HCT116 (cell line): ENCODE data around the gene SLIT1. TPM values are rescaled to one million over a fixed set of nuclear protein-coding genes. Genes with fewer than 3 reads are reported as not detected.

Experiments used
- ATAC-seq: fragments of 200-7000 bp; cut with Tn5 transposase; 2 replicates; pipeline ENCODE4 v1.9.1; 2020; ENCODE audit warnings: mild to moderate bottlenecking, moderate library complexity
- BruUV-seq: library from RNA; stranded (reverse); fragments of 400-500 nt; replicated peaks from 2 replicates; lab custom pipeline; 2021; lab: Mats Ljungman, UMichigan
- CTCF ChIA-PET: fragments of 300-600 bp; sonication (Branson Sonifier 250); formaldehyde crosslinking; loops from one replicate; lab custom pipeline; 2021; ENCODE audit warnings: antibody characterized with exemption; lab: Charles Lee
- POLR2A ChIA-PET: fragments of 300-600, 350-600 bp; sonication (Branson Sonifier 250); formaldehyde crosslinking; loops from one replicate; lab custom pipeline; 2021; ENCODE audit warnings: antibody characterized with exemption; lab: Charles Lee
- RAD21 ChIA-PET, 2 experiments: fragments of 300-600 bp; sonication (Branson Sonifier 250); formaldehyde crosslinking; loops; one replicate each; lab custom pipeline; 2023; ENCODE audit warnings: low total read pairs in 2 of 2; ENCODE audit not compliant: uncharacterized antibody in 2 of 2, unreplicated experiment in 2 of 2, low non-redundant PET in 1 of 2; lab: Charles Lee
- DNase-seq: peaks from one replicate; pipeline ENCODE4 v3.0.0-alpha.2; 2010; ENCODE audit warnings: low read depth, low spot score
- H2AFZ ChIP-seq: fragments of 200-600 bp; shearing (Covaris generic), sonication (generic); 2 replicates; pipeline ENCODE4 v1.6.1; 2017; ENCODE audit warnings: low read depth, mixed run types, mixed read lengths, antibody characterized with exemption, low read length; ENCODE audit not compliant: poor library complexity, severe bottlenecking
- H3K27ac ChIP-seq: 2 replicates; pipeline ENCODE4 v1.5.1; 2012; ENCODE audit warnings: low read depth, low read length
- H3K27me3 ChIP-seq: fragments of 200-600 bp; sonication (generic); 2 replicates; pipeline ENCODE4 v1.6.1; 2016; ENCODE audit warnings: mixed run types, low read length, mixed read lengths; ENCODE audit not compliant: insufficient read depth
- H3K36me3 ChIP-seq, 2 experiments: fragments of 200-500 bp in 1 of 2; fragments of 200-600 bp in 1 of 2; sonication (Bioruptor generic) in 1 of 2; sonication (generic) in 1 of 2; 2 replicates each; pipeline versions ENCODE4 v1.5.1 to v1.6.1; 2014 to 2016; ENCODE audit warnings: low read length in 2 of 2, inconsistent platforms in 1 of 2, mixed read lengths in 1 of 2, mixed run types in 1 of 2; ENCODE audit not compliant: insufficient read depth in 2 of 2, control insufficient read depth in 1 of 2
- H3K4me1 ChIP-seq, 2 experiments: fragments of 200-600 bp in 1 of 2; sonication (generic) in 1 of 2; 2 replicates each; pipeline versions ENCODE4 v1.5.1 to v1.6.1; 2012 to 2017; ENCODE audit warnings: low read length in 2 of 2, inconsistent platforms in 1 of 2, mild to moderate bottlenecking in 1 of 2, mixed read lengths in 1 of 2, mixed run types in 1 of 2, moderate library complexity in 1 of 2; ENCODE audit not compliant: insufficient read depth in 2 of 2, control insufficient read depth in 1 of 2
- H3K4me2 ChIP-seq: fragments of 200-600 bp; sonication (generic); 2 replicates; pipeline ENCODE4 v1.6.1; 2017; ENCODE audit warnings: mixed run types, low read length, mixed read lengths
- H3K4me3 ChIP-seq, 2 experiments: fragments of 200-600 bp in 1 of 2; sonication (generic) in 1 of 2; replicated peaks in 1 of 2; 2 replicates each; pipeline ENCODE4 v1.5.1; 2011 to 2016; ENCODE audit warnings: low read length in 2 of 2, control low read depth in 1 of 2, low read depth in 1 of 2, mild to moderate bottlenecking in 1 of 2, mixed read lengths in 1 of 2, mixed run types in 1 of 2
- H3K79me2 ChIP-seq: fragments of 200-600 bp; sonication (generic); 2 replicates; pipeline ENCODE4 v1.6.1; 2017; ENCODE audit warnings: mild to moderate bottlenecking, mixed run types, low read length, moderate library complexity, mixed read lengths; ENCODE audit not compliant: insufficient read depth
- H3K9ac ChIP-seq: fragments of 200-600 bp; sonication (generic); 2 replicates; pipeline ENCODE4 v1.6.1; 2016; ENCODE audit warnings: low read length, mixed read lengths
- H3K9me2 ChIP-seq: fragments of 200-600 bp; sonication (generic), shearing (Covaris generic); 2 replicates; pipeline ENCODE4 v1.6.1; 2017; ENCODE audit warnings: mixed run types, mild to moderate bottlenecking, moderate library complexity; ENCODE audit not compliant: insufficient read depth
- H3K9me3 ChIP-seq, 2 experiments: fragments of 200-500 bp in 1 of 2; fragments of 200-600 bp in 1 of 2; sonication (Bioruptor generic) in 1 of 2; sonication (generic) in 1 of 2; 2 replicates each; pipeline ENCODE4 v1.6.1; 2014 to 2017; ENCODE audit warnings: low read length in 2 of 2, mixed read lengths in 2 of 2, inconsistent platforms in 1 of 2, low read depth in 1 of 2, mild to moderate bottlenecking in 1 of 2, mixed run types in 1 of 2, moderate library complexity in 1 of 2; ENCODE audit not compliant: control insufficient read depth in 1 of 2, insufficient read depth in 1 of 2
- H4K20me1 ChIP-seq: fragments of 200-600 bp; sonication (generic), shearing (Covaris generic); 2 replicates; pipeline ENCODE4 v1.6.1; 2017; ENCODE audit warnings: mixed run types, mild to moderate bottlenecking, moderate library complexity; ENCODE audit not compliant: insufficient read depth
- CBX3 ChIP-seq: IDR thresholded peaks from 2 replicates; pipeline ENCODE4 v1.6.1; 2012; ENCODE audit warnings: low read depth
- CEBPB ChIP-seq: IDR thresholded peaks from 2 replicates; pipeline ENCODE4 v1.6.1; 2012; ENCODE audit warnings: low read depth
- EGR1 ChIP-seq: IDR thresholded peaks from 2 replicates; pipeline ENCODE4 v1.6.1; 2012; ENCODE audit warnings: low read depth
- RAD21 ChIP-seq: IDR thresholded peaks from 2 replicates; pipeline ENCODE4 v1.6.1; 2012; ENCODE audit warnings: low read depth, mild to moderate bottlenecking
- YY1 ChIP-seq: IDR thresholded peaks from 2 replicates; pipeline ENCODE4 v1.6.1; 2011; ENCODE audit warnings: low read length, low read depth, moderate library complexity, mild to moderate bottlenecking; ENCODE audit not compliant: insufficient replicate concordance; ENCODE audit errors: extremely low read depth
- intact Hi-C: fragments of 100-400 bp; cut with micrococcal nuclease; formaldehyde crosslinking; loops from 2 replicates; pipeline ENCODE4 v1.10.0; 2022
- total RNA-seq: library from RNA; stranded (reverse); gene quantifications from one replicate; pipeline ENCODE4 v1.2.1, GENCODE V29; 2021; ENCODE audit not compliant: unreplicated experiment
- TF ChIP-seq, protein P1 (sequence below), 3 experiments: fragments of 200-600 bp in 1 of 3; sonication (generic) in 1 of 3; IDR thresholded peaks in 2 of 3; conservative IDR thresholded peaks in 1 of 3; 2 replicates each; pipeline ENCODE4 v1.5.1; 2012 to 2017; ENCODE audit warnings: low read depth in 2 of 3, low read length in 2 of 3, antibody characterized with exemption in 1 of 3, borderline replicate concordance in 1 of 3, control low read depth in 1 of 3, mild to moderate bottlenecking in 1 of 3, mixed read lengths in 1 of 3, mixed run types in 1 of 3, moderate library complexity in 1 of 3; ENCODE audit not compliant: insufficient read depth in 1 of 3
- TF ChIP-seq, protein P2 (sequence below): IDR thresholded peaks from 2 replicates; pipeline ENCODE4 v1.6.1; 2012
- TF ChIP-seq, protein P3 (sequence below): IDR thresholded peaks from 2 replicates; pipeline ENCODE4 v1.6.1; 2012

The SLIT1 gene
- total RNA-seq, 1 experiment from 2014 or later: 0.42 TPM

GRCh38 chr10:97037365-97038361 lies 148.1 kb downstream of the SLIT1 start:
- no peaks in the 10 kb centered on the region for H3K36me3 ChIP-seq
- H3K27ac ChIP-seq: no peak overlapping the region
- no peaks in the 10 kb centered on the region for H4K20me1 ChIP-seq
- intact Hi-C loops: loop anchor here (1.0 kb wide), 3 partner anchors 80 to 197 kb away; no protein-coding TSS in a partner anchor
- no peaks in the 10 kb centered on the region for H3K9me3 ChIP-seq
- CTCF ChIA-PET: interaction anchor here (0.5 to 6.6 kb wide), 20 partner anchors 8 to 546 kb away, joined by 3 to 107 read pairs (median 5); no protein-coding TSS in a partner anchor
- H3K9ac ChIP-seq: peak overlapping the region; percentile 35
- no TSS peak for BruUV-seq
- RAD21 ChIA-PET: interaction anchor here (0.6 to 1.5 kb wide), 5 partner anchors 35 to 397 kb away, joined by 3 to 5 read pairs (median 4); no protein-coding TSS in a partner anchor
- ATAC-seq (peak; percentile 93), DNase-seq (peak; percentile 89)
- H3K27me3 ChIP-seq: no peaks in the 10 kb centered on the region
- no peaks in the 10 kb centered on the region for H3K79me2 ChIP-seq
- TF ChIP-seq EGR1 (peak; percentile 69), CBX3 (0 out of 2 replicates have a peak, but pooled peaks have one; percentile 1), YY1 (peak; percentile 28), RAD21 (peak; percentile 89), CEBPB (no peak)
- TF ChIP-seq, protein P1, sequence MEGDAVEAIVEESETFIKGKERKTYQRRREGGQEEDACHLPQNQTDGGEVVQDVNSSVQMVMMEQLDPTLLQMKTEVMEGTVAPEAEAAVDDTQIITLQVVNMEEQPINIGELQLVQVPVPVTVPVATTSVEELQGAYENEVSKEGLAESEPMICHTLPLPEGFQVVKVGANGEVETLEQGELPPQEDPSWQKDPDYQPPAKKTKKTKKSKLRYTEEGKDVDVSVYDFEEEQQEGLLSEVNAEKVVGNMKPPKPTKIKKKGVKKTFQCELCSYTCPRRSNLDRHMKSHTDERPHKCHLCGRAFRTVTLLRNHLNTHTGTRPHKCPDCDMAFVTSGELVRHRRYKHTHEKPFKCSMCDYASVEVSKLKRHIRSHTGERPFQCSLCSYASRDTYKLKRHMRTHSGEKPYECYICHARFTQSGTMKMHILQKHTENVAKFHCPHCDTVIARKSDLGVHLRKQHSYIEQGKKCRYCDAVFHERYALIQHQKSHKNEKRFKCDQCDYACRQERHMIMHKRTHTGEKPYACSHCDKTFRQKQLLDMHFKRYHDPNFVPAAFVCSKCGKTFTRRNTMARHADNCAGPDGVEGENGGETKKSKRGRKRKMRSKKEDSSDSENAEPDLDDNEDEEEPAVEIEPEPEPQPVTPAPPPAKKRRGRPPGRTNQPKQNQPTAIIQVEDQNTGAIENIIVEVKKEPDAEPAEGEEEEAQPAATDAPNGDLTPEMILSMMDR (IDR thresholded peaks at IDR 0.05 in 2 of 3, conservative IDR thresholded peaks at IDR 0.05 in 1 of 3; ENCODE audit: borderline replicate concordance in 1 of 3, insufficient read depth in 1 of 3, low read depth in 2 of 3, low read length in 2 of 3): peak; percentile 82 to 96 (median 87)
- TF ChIP-seq, protein P2, sequence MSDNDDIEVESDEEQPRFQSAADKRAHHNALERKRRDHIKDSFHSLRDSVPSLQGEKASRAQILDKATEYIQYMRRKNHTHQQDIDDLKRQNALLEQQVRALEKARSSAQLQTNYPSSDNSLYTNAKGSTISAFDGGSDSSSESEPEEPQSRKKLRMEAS: peak; percentile 31; the same call in 1 of the 2 replicates
- TF ChIP-seq, protein P3, sequence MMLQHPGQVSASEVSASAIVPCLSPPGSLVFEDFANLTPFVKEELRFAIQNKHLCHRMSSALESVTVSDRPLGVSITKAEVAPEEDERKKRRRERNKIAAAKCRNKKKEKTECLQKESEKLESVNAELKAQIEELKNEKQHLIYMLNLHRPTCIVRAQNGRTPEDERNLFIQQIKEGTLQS: no peak
- H3K4me3 ChIP-seq: peak overlapping the region; percentile 38 to 55
- peak overlapping the region; percentile 89 for H3K4me2 ChIP-seq
- H3K9me2 ChIP-seq: no peaks in the 10 kb centered on the region
- peaks cover 7 to 15% of the 10 kb centered on the region in 2 experiments; a peak in 3 of 4 replicates for H3K4me1 ChIP-seq
- POLR2A ChIA-PET: interaction anchor here (2.9 kb wide), 1 partner anchor 13 kb away, joined by 8 read pairs; no protein-coding TSS in a partner anchor
- peak overlapping the region; percentile 92 for H2AFZ ChIP-seq
